ENCODE data around the gene CEACAM4.

Gene CEACAM4

DNA sequence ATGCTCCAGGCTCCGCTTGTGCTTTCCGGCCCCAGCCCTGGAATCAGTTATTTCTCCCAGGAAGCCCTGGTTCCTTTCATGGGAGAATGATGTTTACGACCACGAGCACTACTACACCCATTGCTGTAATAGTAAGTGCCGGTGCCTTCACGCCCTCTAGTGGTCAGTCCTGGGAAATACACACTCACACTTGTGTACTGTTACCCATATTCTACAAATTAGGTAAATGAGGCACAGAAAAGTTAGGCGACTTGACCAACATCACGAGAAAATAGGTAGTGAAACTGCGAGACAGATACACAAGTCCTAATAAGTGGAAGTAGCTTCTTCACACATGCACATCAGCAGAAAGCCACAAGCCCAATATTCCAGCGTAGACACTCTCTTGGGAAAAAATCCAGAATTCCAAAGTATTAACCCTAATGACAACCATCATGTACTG is 29.3 kb downstream of the CEACAM4 start:
- H3K4me3 ChIP-seq (ENCODE audit: low read depth, low read length): no peak overlapping the region
- H3K27me3 ChIP-seq (ENCODE audit: control insufficient read depth, insufficient read depth, low read length): peaks cover 42% of the 10 kb centered on the region
- no peaks in the 10 kb centered on the region for H3K9me3 ChIP-seq (ENCODE audit: control insufficient read depth, insufficient read depth, low read length)
- H3K27ac ChIP-seq (ENCODE audit: low read depth, low read length): no peak overlapping the region
- H3K4me1 ChIP-seq (ENCODE audit: control insufficient read depth, insufficient read depth, low read length): peaks cover 5% of the 10 kb centered on the region; the same call in 1 of the 2 replicates
- no peak overlapping the region for H3K9ac ChIP-seq (ENCODE audit: low read depth, low read length)
- no peaks in the 10 kb centered on the region for H3K36me3 ChIP-seq (ENCODE audit: control insufficient read depth, insufficient read depth, low read length)

DNA sequence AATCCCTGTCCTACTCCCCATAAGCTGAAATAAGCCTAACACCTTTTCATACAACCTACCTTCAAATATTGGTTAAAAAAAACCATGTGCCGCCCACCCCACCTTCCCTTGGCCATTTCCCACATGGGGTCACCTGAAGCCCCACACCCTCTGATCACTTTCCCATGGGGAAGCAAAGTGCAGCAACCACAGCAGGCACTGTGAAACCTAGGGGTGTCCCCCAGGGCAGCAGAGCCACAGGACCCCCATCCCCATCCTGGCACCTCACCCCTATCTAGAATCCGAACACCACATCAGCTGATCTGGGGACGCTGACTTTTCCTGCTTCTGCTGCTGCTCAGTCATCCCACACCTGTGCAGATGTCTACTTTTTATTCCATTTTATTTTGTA is 31.0 kb downstream of the CEACAM4 start:
- H3K4me3 ChIP-seq (ENCODE audit: low read depth, low read length): no peak overlapping the region
- no peaks in the 10 kb centered on the region for H3K9me3 ChIP-seq (ENCODE audit: control insufficient read depth, insufficient read depth, low read length)
- no peak overlapping the region for H3K9ac ChIP-seq (ENCODE audit: low read depth, low read length)
- no peak overlapping the region for H3K27ac ChIP-seq (ENCODE audit: low read depth, low read length)
- H3K27me3 ChIP-seq (ENCODE audit: control insufficient read depth, insufficient read depth, low read length): peaks cover 24% of the 10 kb centered on the region
- H3K4me1 ChIP-seq (ENCODE audit: control insufficient read depth, insufficient read depth, low read length): peaks cover 5% of the 10 kb centered on the region; the same call in 1 of the 2 replicates
- H3K36me3 ChIP-seq (ENCODE audit: control insufficient read depth, insufficient read depth, low read length): no peaks in the 10 kb centered on the region

DNA sequence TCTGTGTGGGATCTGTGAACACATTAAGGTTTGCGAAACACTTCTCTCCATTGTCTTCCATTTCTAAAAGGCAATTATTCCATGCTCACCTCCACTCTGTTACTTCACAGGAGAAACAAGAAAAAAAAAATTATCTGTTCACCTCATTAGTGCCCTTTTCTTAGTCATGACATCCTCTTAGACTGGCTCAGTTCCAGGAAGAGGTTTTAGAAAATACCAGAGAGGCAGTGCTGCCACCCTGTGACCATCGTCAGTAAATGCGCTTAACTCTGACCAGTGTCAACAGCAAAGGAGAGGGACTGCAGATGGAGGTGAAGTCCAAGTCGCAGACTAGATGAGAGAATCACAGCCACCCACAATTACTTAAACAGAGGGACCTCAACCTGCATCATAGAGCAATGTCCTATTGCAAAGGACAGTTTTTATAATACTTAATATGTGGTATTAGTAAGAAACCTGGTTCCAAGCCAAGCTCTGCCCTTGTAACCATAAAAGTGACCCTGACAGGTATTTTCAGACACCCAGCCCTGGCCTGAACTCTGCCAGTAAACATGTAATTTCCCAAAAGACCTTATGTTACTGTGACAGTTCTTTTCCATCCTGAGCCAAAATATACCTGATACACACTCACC is 31.5 kb downstream of the CEACAM4 start:
- peaks cover 19% of the 10 kb centered on the region for H3K27me3 ChIP-seq (ENCODE audit: control insufficient read depth, insufficient read depth, low read length)
- H3K9me3 ChIP-seq (ENCODE audit: control insufficient read depth, insufficient read depth, low read length): no peaks in the 10 kb centered on the region
- no peak overlapping the region for H3K4me3 ChIP-seq (ENCODE audit: low read depth, low read length)
- no peaks in the 10 kb centered on the region for H3K36me3 ChIP-seq (ENCODE audit: control insufficient read depth, insufficient read depth, low read length)
- peaks cover 5% of the 10 kb centered on the region; the same call in 1 of the 2 replicates for H3K4me1 ChIP-seq (ENCODE audit: control insufficient read depth, insufficient read depth, low read length)
- H3K9ac ChIP-seq (ENCODE audit: low read depth, low read length): no peak overlapping the region
- no peak overlapping the region for H3K27ac ChIP-seq (ENCODE audit: low read depth, low read length)

DNA sequence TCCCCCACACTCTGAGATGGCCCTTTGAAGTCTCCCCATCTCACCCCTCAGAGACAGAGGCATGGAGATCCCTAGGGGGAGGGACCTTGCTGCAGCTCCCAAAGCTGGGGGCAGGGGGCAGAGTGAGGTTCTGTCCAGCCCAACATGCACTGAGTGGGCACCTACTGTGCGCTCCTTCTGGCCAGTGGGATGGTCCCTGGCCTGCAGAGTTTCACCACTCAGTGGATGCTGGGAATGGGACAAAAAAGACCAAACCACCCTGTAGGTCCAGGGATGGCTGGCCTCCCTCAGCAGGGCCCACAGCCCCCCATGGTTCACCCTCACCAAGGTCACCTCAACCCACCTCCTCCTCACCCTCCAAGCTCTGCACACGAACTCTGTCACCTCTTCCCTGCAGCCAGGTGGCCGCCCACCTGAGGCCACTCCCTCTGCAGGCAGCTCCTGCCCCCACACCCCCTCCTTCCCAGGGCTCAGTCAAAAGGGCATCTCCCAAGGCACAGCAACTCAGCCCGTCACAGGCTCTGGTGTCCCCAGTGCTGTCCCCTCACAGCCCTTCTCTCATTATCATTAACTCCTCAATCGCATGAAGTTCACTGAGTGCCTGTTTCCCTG is 34.8 kb downstream of the CEACAM4 start:
- H3K27me3 ChIP-seq (ENCODE audit: control insufficient read depth, insufficient read depth, low read length): peaks cover 9% of the 10 kb centered on the region; the same call in 1 of the 2 replicates
- H3K9ac ChIP-seq (ENCODE audit: low read depth, low read length): no peak overlapping the region
- H3K36me3 ChIP-seq (ENCODE audit: control insufficient read depth, insufficient read depth, low read length): no peaks in the 10 kb centered on the region
- H3K4me1 ChIP-seq (ENCODE audit: control insufficient read depth, insufficient read depth, low read length): no peaks in the 10 kb centered on the region
- H3K4me3 ChIP-seq (ENCODE audit: low read depth, low read length): no peak overlapping the region
- no peak overlapping the region for H3K27ac ChIP-seq (ENCODE audit: low read depth, low read length)
- peaks cover 4% of the 10 kb centered on the region; the same call in 1 of the 2 replicates for H3K9me3 ChIP-seq (ENCODE audit: control insufficient read depth, insufficient read depth, low read length)

DNA sequence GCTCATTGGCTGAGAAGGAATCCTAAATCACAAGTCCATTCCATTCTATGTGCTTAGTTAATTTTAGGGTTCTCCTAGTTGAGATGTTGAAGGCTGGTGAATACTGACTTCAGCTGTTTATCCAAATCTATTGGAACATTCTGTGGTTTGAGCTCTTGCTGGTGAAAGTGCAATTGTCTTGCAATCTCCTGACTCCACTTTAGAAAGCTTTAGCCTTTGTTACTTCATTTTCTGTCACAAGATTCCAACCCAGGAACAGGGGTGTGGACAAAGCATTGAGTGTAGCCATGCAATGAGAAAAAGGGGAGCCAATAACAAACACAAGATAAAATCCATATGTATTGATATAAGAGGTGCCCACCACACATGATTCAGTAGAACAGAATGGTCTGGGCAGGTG is 35.9 kb downstream of the CEACAM4 start:
- H3K4me3 ChIP-seq (ENCODE audit: low read depth, low read length): no peak overlapping the region
- no peak overlapping the region for H3K27ac ChIP-seq (ENCODE audit: low read depth, low read length)
- H3K36me3 ChIP-seq (ENCODE audit: control insufficient read depth, insufficient read depth, low read length): no peaks in the 10 kb centered on the region
- H3K9ac ChIP-seq (ENCODE audit: low read depth, low read length): no peak overlapping the region
- H3K4me1 ChIP-seq (ENCODE audit: control insufficient read depth, insufficient read depth, low read length): no peaks in the 10 kb centered on the region
- H3K9me3 ChIP-seq (ENCODE audit: control insufficient read depth, insufficient read depth, low read length): peaks cover 5% of the 10 kb centered on the region; the same call in 1 of the 2 replicates
- H3K27me3 ChIP-seq (ENCODE audit: control insufficient read depth, insufficient read depth, low read length): no peaks in the 10 kb centered on the region

DNA sequence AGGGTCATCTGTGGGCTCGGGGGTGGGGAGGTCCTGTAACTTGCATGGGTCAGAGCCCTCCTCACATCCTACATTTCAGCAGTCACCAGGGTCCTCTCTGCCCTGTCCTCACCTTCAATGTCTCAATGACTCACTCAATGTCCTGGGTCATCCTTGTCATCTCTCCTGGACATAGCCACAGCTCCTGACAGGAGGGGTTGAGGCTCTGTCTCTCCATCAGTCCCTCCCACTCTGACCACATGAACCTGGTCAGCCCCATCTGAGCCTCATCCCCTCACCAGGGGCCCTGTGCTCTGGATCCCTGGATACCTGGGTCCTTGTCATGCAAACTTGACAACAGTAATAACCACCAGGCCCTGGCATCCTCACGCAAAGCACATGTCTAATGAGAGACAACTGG is 37.5 kb downstream of the CEACAM4 start:
- Histone ChIP-seq H3K9me3 (ENCODE audit: control insufficient read depth, insufficient read depth, low read length) (peaks cover 19% of the 10 kb centered on the region), H3K4me1 (ENCODE audit: control insufficient read depth, insufficient read depth, low read length) (no peaks in the 10 kb centered on the region), H3K9ac (ENCODE audit: low read depth, low read length) (no peak overlapping the region), H3K27ac (ENCODE audit: low read depth, low read length) (no peak overlapping the region), H3K27me3 (ENCODE audit: control insufficient read depth, insufficient read depth, low read length) (no peaks in the 10 kb centered on the region), H3K4me3 (ENCODE audit: low read depth, low read length) (no peak overlapping the region), H3K36me3 (ENCODE audit: control insufficient read depth, insufficient read depth, low read length) (no peaks in the 10 kb centered on the region)

DNA sequence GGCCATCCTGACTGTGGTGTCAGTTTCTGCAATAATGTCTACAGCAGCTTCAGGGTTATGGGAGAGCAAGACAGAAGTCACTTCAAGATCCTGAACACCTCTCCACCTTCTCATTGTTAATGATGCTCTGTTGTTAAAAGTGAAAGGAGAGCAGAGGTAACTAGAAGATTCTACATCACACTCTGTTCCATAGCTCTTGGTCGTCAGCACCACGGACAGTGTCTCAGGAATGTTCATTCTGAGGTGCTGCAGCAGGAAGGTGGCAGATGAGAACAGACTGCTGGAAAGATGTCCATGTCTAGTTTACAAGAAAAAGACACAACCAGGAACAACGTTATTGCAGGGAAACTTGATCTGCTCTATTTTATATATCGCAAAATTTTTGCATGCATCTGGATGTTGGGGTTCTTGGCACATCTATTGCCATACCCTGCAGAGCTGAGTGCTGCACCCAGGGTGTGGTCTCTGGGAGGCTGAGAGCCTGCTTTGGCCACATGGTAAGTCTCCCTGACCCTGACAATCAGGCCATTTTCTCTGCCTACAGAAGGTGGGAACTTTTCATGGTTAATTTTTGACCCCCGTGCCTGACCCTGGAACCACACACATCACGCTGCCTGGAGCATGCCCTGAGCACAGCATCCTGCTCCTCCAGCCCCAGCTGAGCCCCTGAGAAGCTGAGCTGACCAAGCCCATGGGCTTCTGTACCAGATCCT is 38.2 kb downstream of the CEACAM4 start:
- Histone ChIP-seq H3K4me1 (ENCODE audit: control insufficient read depth, insufficient read depth, low read length) (no peaks in the 10 kb centered on the region), H3K4me3 (ENCODE audit: low read depth, low read length) (no peak overlapping the region), H3K9ac (ENCODE audit: low read depth, low read length) (no peak overlapping the region), H3K9me3 (ENCODE audit: control insufficient read depth, insufficient read depth, low read length) (peaks cover 26% of the 10 kb centered on the region), H3K27ac (ENCODE audit: low read depth, low read length) (no peak overlapping the region), H3K36me3 (ENCODE audit: control insufficient read depth, insufficient read depth, low read length) (no peaks in the 10 kb centered on the region), H3K27me3 (ENCODE audit: control insufficient read depth, insufficient read depth, low read length) (no peaks in the 10 kb centered on the region)

DNA sequence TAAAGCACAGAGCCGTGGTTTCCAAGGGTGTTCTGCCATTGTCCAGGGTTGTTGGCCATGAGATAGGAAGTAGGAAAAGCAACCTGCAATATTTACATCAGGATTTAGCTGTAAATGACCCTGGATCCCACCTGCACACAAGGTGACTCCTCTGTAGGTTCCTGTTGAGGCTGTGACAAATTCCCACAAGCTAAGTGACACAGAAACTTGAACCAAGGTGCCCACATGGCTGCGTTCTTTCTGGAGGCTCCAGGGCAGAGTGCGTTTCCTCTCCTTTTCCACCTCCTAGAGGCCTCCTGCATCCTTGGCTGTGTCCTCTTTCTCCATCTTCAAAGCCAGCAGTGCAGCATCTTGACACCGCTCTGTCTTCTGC is 39.0 kb downstream of the CEACAM4 start:
- Histone ChIP-seq H3K9ac (ENCODE audit: low read depth, low read length) (no peak overlapping the region), H3K4me1 (ENCODE audit: control insufficient read depth, insufficient read depth, low read length) (no peaks in the 10 kb centered on the region), H3K27ac (ENCODE audit: low read depth, low read length) (no peak overlapping the region), H3K4me3 (ENCODE audit: low read depth, low read length) (no peak overlapping the region), H3K9me3 (ENCODE audit: control insufficient read depth, insufficient read depth, low read length) (peaks cover 26% of the 10 kb centered on the region), H3K27me3 (ENCODE audit: control insufficient read depth, insufficient read depth, low read length) (no peaks in the 10 kb centered on the region), H3K36me3 (ENCODE audit: control insufficient read depth, insufficient read depth, low read length) (no peaks in the 10 kb centered on the region)

DNA sequence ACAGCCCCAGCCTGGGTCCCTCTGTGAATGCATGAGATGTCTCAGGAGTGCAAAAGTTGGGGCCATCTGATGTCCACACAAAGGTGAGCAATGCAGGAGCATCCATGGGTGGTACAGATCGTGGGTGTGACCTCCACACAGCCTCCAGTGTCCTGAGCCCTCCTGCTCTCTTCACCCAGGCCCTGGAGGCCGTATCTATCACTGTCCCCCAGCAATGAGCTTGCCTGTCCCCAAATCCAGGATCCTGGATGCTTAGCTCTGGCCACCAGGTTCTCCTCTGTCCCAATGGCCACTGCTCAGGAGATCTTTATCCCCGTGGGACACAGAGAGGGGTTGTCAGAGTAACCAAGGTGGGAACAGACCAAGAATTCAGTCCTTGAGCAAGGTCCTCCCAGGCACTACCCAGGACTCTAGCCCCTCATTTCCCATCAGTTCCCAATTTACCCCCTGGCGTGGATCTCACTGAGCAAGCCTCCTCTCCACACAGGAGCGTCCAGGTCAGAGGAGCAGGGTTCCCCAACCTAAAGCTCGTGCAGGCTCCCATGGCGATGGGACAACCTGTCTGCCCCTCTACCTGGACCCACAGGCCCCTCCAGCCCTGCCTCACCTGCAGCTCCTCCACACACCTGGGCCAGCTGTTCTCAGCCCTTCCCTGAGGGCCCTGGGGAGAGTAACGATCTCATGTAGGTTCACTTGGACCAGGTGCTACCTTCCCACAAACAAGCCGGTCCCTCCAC is 39.6 kb downstream of the CEACAM4 start:
- H3K27me3 ChIP-seq (ENCODE audit: control insufficient read depth, insufficient read depth, low read length): no peaks in the 10 kb centered on the region
- no peaks in the 10 kb centered on the region for H3K4me1 ChIP-seq (ENCODE audit: control insufficient read depth, insufficient read depth, low read length)
- H3K36me3 ChIP-seq (ENCODE audit: control insufficient read depth, insufficient read depth, low read length): no peaks in the 10 kb centered on the region
- H3K4me3 ChIP-seq (ENCODE audit: low read depth, low read length): no peak overlapping the region
- H3K9ac ChIP-seq (ENCODE audit: low read depth, low read length): no peak overlapping the region
- peaks cover 30% of the 10 kb centered on the region for H3K9me3 ChIP-seq (ENCODE audit: control insufficient read depth, insufficient read depth, low read length)
- H3K27ac ChIP-seq (ENCODE audit: low read depth, low read length): no peak overlapping the region

DNA sequence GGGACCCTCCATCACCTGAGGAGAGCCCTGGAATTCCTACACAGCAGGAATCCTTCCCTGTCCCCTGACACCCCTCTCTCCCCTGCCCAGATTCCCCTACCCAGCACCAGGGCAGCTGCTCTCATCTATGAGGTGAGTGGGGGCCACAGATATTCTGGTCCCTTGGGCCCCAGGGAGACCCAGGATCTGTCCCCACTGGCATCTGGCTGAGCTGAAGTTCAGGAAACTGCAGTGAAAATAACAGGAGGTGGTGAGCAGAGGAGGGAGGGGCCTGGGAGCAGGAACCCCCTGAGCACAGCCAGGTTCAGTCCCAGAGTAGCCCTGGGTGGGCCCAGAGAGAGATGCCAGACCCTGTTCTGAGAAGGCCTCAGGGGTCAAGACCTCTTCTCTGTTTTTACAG is 40.8 kb downstream of the CEACAM4 start:
- no peaks in the 10 kb centered on the region for H3K36me3 ChIP-seq (ENCODE audit: control insufficient read depth, insufficient read depth, low read length)

More for the DNA sequence above, 40.8 kb downstream of the CEACAM4 start:
- Histone ChIP-seq H3K9me3 (ENCODE audit: control insufficient read depth, insufficient read depth, low read length) (peaks cover 40% of the 10 kb centered on the region), H3K27me3 (ENCODE audit: control insufficient read depth, insufficient read depth, low read length) (no peaks in the 10 kb centered on the region), H3K27ac (ENCODE audit: low read depth, low read length) (no peak overlapping the region), H3K4me1 (ENCODE audit: control insufficient read depth, insufficient read depth, low read length) (no peaks in the 10 kb centered on the region), H3K4me3 (ENCODE audit: low read depth, low read length) (no peak overlapping the region), H3K9ac (ENCODE audit: low read depth, low read length) (no peak overlapping the region)

Data from HUES48 (cell line).